ENCODE results near the gene JAZF1. TPM values are rescaled to one million over a fixed set of nuclear protein-coding genes. Genes with fewer than 3 reads are reported as not detected.

Gene JAZF1
- total and polyA plus RNA-seq, 2 experiments from 2014 or later = 9.8 to 12.3 TPM

GRCh38 chr7:28155019-28155660, 25.5 kb downstream of the JAZF1 start:
- no peak for TF ChIP-seq CTCF (IDR thresholded peaks at IDR 0.05; ENCODE audit: low read depth, low read length)
- Histone ChIP-seq H3K4me1 (ENCODE audit: low read depth) (peaks cover 5% of the 10 kb centered on the region), H3K9me3 (ENCODE audit: low read depth) (no peaks in the 10 kb centered on the region)

GRCh38 chr7:28152594-28152993, 28.0 kb downstream of the JAZF1 start:
- no peak for TF ChIP-seq CTCF (IDR thresholded peaks at IDR 0.05; ENCODE audit: low read depth, low read length)
- Histone ChIP-seq H3K27ac (no peak overlapping the region), H3K27me3 (no peaks in the 10 kb centered on the region), H3K4me3 (no peak overlapping the region), H3K4me1 (ENCODE audit: low read depth) (peaks cover 7% of the 10 kb centered on the region), H3K36me3 (no peaks in the 10 kb centered on the region), H3K9me3 (ENCODE audit: low read depth) (no peaks in the 10 kb centered on the region)
- no peak for DNase-seq (ENCODE audit: low read depth in 1 of 2, low spot score in 1 of 2)

More at GRCh38 chr7:28155019-28155660, 25.5 kb downstream of the JAZF1 start:
- DNase-seq (ENCODE audit: low read depth in 1 of 2, low spot score in 1 of 2) = no peak
- no peaks in the 10 kb centered on the region for H3K36me3 ChIP-seq
- H3K27me3 ChIP-seq = no peaks in the 10 kb centered on the region
- no peak overlapping the region for H3K27ac ChIP-seq
- H3K4me3 ChIP-seq = no peak overlapping the region

- no peak overlapping the region for H3K27ac ChIP-seq
- H3K4me1 ChIP-seq (ENCODE audit: low read depth) = peaks cover 7% of the 10 kb centered on the region
- no peak overlapping the region for H3K4me3 ChIP-seq
- no peaks in the 10 kb centered on the region for H3K27me3 ChIP-seq
- peak in 1 of 2 donors; percentile 54 for DNase-seq (ENCODE audit: low read depth in 1 of 2, low spot score in 1 of 2)
- H3K9me3 ChIP-seq (ENCODE audit: low read depth) = no peaks in the 10 kb centered on the region
- TF ChIP-seq CTCF (IDR thresholded peaks at IDR 0.05; ENCODE audit: low read depth, low read length) = no peak
- no peaks in the 10 kb centered on the region for H3K36me3 ChIP-seq
Measured at GRCh38 chr7:28151965-28152364, 28.6 kb downstream of the JAZF1 start.

- H3K27me3 ChIP-seq = no peaks in the 10 kb centered on the region
- no peaks in the 10 kb centered on the region for H3K36me3 ChIP-seq
- no peak overlapping the region for H3K27ac ChIP-seq
- H3K4me1 ChIP-seq (ENCODE audit: low read depth) = peaks cover 8% of the 10 kb centered on the region
- no peak overlapping the region for H3K4me3 ChIP-seq
- no peaks in the 10 kb centered on the region for H3K9me3 ChIP-seq (ENCODE audit: low read depth)
- no peak for TF ChIP-seq CTCF (IDR thresholded peaks at IDR 0.05; ENCODE audit: low read depth, low read length)
- no peak for DNase-seq (ENCODE audit: low read depth in 1 of 2, low spot score in 1 of 2)
Measured at GRCh38 chr7:28149291-28150101, 31.1 kb downstream of the JAZF1 start.

GRCh38 chr7:28145931-28146330, 34.7 kb downstream of the JAZF1 start:
- H3K27ac ChIP-seq = no peak overlapping the region
- no peaks in the 10 kb centered on the region for H3K36me3 ChIP-seq
- H3K9me3 ChIP-seq (ENCODE audit: low read depth) = no peaks in the 10 kb centered on the region
- TF ChIP-seq CTCF (IDR thresholded peaks at IDR 0.05; ENCODE audit: low read depth, low read length) = no peak
- H3K4me3 ChIP-seq = no peak overlapping the region
- no peak for DNase-seq (ENCODE audit: low read depth in 1 of 2, low spot score in 1 of 2)
- no peaks in the 10 kb centered on the region for H3K27me3 ChIP-seq
- peaks cover 12% of the 10 kb centered on the region for H3K4me1 ChIP-seq (ENCODE audit: low read depth)

Data from cardiac muscle cell (in vitro differentiated cells and primary cell).